Aorta (tissue), 5 donors: Measurements from ENCODE around the gene B3GAT3. TPM values are rescaled to one million over a fixed set of nuclear protein-coding genes. Genes with fewer than 3 reads are reported as not detected.
"Not testable (repeated sequence)": the region's sequence is repeated elsewhere in the genome, so short reads cannot be mapped to it uniquely, and the experiment has no call there.

ENCODE experiments used
- ATAC-seq: fragments of 200-7000 bp; cut with Tn5 transposase; one replicate; pipeline ENCODE4 v1.9.1; 2022; ENCODE audit warnings: moderate library complexity; ENCODE audit not compliant: low FRiP score
- DNase-seq, 2 donors: peaks; one replicate each; pipeline ENCODE4 v3.0.0-alpha.2; 2020
- H3K27ac ChIP-seq, 2 donors: one replicate each; pipeline ENCODE4 v1.5.1; 2013; ENCODE audit warnings: low read length in 2 of 2, mild to moderate bottlenecking in 2 of 2, moderate library complexity in 2 of 2, control low read depth in 1 of 2, inconsistent platforms in 1 of 2, low read depth in 1 of 2
- H3K27me3 ChIP-seq, 2 donors: one replicate each; pipeline ENCODE4 v1.6.1; 2013; ENCODE audit warnings: control low read depth in 1 of 2, low read length in 1 of 2, mild to moderate bottlenecking in 1 of 2, moderate library complexity in 1 of 2; ENCODE audit not compliant: insufficient read depth in 2 of 2, control insufficient read depth in 1 of 2
- H3K36me3 ChIP-seq, 2 donors: one replicate each; pipeline ENCODE4 v1.6.1; 2013; ENCODE audit warnings: control low read depth in 1 of 2, low read length in 1 of 2, mild to moderate bottlenecking in 1 of 2; ENCODE audit not compliant: insufficient read depth in 2 of 2, control insufficient read depth in 1 of 2
- H3K4me1 ChIP-seq, 2 donors: one replicate each; pipeline ENCODE4 v1.6.1; 2013; ENCODE audit warnings: low read length in 2 of 2, control low read depth in 1 of 2, mild to moderate bottlenecking in 1 of 2, moderate library complexity in 1 of 2; ENCODE audit not compliant: insufficient read depth in 2 of 2, control insufficient read depth in 1 of 2
- H3K4me3 ChIP-seq, 2 donors: one replicate each; pipeline ENCODE4 v1.5.1; 2013; ENCODE audit warnings: low read length in 2 of 2, control low read depth in 1 of 2, mild to moderate bottlenecking in 1 of 2
- H3K9me3 ChIP-seq: one replicate; pipeline ENCODE4 v1.6.1; 2013; ENCODE audit warnings: mild to moderate bottlenecking, low read length; ENCODE audit not compliant: control insufficient read depth
- WGBS, 2 donors: extraction: QIAGEN DNeasy Blood & Tissue Kit; methylation state at CpG; one replicate each; pipeline ENCODE4 v1.1.7; 2013; 5-methylcytosine and 5-hydroxymethylcytosine counted together
- intact Hi-C, 2 donors: fragments of 100-400 bp; cut with DNase I; formaldehyde crosslinking; loops; one replicate each; pipeline versions ENCODE4 v1.14.2 to v1.15.0; 2022
- polyA plus RNA-seq, 2 donors: library from polyadenylated mRNA; stranded (reverse); fragments of 200-250 nt; gene quantifications; one replicate each; pipeline ENCODE4 v1.2.3, GENCODE V29; 2013
- total RNA-seq, 2 donors: library from RNA; stranded (reverse); fragmentation: NEBNext Ultra II Directional; extraction: Animal tissue kit (Norgen Biotek cat#: 25700); gene quantifications; one replicate each; pipeline ENCODE4 v1.2.1, GENCODE V29; 2021
- donor health status: healthy with polysubstance abuse.
- donor health status: Bipolar disorder and iron deficiency.
- donor health status: DM: no; HTN: no; CAD: no.
- donor health status: DM: no; HTN: no; CAD: no.
- donor health status: DM: yes; HTN: yes; CAD: no.

B3GAT3 gene
- total and polyA plus RNA-seq, 4 donors, result 12.6 to 45.2 (median 33.2) TPM

DNA sequence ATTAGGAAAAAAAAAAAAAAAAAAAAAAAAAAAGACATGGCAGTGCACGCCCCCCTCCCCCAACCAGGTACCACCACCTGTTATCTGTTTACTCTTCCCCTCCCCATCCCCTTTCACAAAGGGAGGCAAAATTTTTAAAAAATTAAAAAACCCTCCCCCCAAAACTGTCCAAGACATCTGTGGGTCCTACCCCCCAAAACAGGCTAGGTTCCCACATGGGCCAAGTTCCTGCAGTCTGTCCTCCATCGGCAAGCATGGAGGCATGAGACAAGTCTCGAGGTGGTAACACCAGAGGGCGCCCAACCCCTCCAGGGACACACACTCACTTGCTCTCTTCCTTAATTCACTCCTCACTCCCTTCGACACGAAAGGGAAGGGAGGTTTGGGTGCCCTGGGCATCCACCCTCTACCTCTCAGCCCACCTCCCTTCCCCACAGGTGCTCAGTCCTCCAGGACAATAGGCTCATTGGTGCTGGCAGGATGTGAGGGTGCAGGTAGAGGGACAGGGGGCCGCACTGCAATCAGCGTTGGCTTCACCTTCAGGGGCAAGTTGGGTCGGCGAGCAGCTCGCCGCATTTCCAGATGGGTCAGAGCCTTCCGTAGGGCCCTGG is 28.2 kb downstream of the B3GAT3 start:
- WGBS, 2 donors, result 58 to 59% methylated on average over 13 of the region's 13 CpGs
- Histone ChIP-seq H3K27me3 (no peaks in the 10 kb centered on the region), H3K27ac (no peak overlapping the region), H3K9me3 (no peaks in the 10 kb centered on the region), H3K4me1 (no peaks in the 10 kb centered on the region), H3K4me3 (no peak overlapping the region), H3K36me3 (peaks cover 3 to 4% of the 10 kb centered on the region in 2 donors)
- ATAC-seq (no peak), DNase-seq (peak; percentile 90 to 91)
- intact Hi-C loops, result no loop called here

- WGBS, 2 donors, result 76 to 78% methylated on average over 8 of the region's 8 CpGs
- Histone ChIP-seq H3K27me3 (no peaks in the 10 kb centered on the region), H3K9me3 (no peaks in the 10 kb centered on the region), H3K27ac (no peak overlapping the region), H3K36me3 (peaks cover 0 to 4% of the 10 kb centered on the region in 2 donors), H3K4me3 (no peak overlapping the region), H3K4me1 (no peaks in the 10 kb centered on the region)
- peak in 1 of 2 donors; percentile 33 for DNase-seq
- intact Hi-C loops, result no loop called here
- no peak for ATAC-seq
Observed at GRCh38 chr11:62592989-62593421, 28.8 kb downstream of the B3GAT3 start.

GRCh38 chr11:62592146-62592815 is 29.5 kb downstream of the B3GAT3 start:
- Histone ChIP-seq H3K9me3 (no peaks in the 10 kb centered on the region), H3K36me3 (peaks cover 0 to 4% of the 10 kb centered on the region in 2 donors), H3K4me1 (no peaks in the 10 kb centered on the region), H3K4me3 (peak overlapping the region in 1 of 2 donors; percentile 3), H3K27ac (peak overlapping the region; percentile 58 to 78), H3K27me3 (no peaks in the 10 kb centered on the region)
- WGBS, 2 donors, result 12 to 14% methylated on average over 17 of the region's 17 CpGs
- intact Hi-C loops, result no loop called here
- ATAC-seq (no peak), DNase-seq (no peak)

DNA sequence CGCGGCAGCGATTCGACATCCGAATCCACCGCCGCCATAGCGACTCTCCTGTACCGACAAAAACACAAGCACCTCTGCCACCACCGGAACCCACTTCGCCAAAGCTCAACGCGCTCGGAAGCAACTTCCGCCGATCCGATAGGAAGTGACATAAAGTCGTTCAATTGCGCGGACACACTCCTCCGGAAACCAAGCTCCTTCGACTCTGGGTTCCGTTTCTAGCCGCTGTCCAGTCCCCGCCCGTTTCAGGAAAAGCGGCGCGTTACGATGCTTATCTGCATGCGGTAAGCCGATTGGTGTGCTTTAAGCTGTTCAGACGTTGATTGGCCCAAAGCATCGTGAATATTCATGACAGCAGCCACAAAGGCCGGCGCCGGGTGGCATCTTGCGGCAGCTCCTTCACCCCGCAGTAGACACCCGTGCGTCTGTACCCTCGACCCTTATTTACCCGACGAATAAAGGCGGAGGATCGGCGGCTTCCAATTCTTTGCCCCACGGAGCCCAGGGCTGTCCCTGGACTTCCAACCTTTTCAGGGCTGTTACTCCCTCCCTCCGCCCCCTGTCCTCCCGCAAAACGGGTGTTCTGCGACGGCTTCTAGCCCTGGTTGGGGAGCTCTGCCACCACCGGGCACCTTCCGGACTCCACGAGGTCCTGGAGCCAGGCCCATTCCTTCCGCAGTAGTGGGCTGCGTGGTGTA is 30.2 kb downstream of the B3GAT3 start, which contains the start of gene TUT1:
Gene TUT1 (minus strand): TSS at position 76 of the 698 bp plus-strand sequence. CDS start 38 bp downstream, at position 38.
- Histone ChIP-seq H3K4me3 (peak within 1 kb of the TSS; percentile 78 to 87), H3K27me3 (no peaks in the 10 kb centered on the region), H3K4me1 (no peaks in the 10 kb centered on the region), H3K36me3 (peaks cover 0 to 4% of the 10 kb centered on the region in 2 donors), H3K27ac (peak within 1 kb of the TSS; percentile 78 to 84), H3K9me3 (no peaks in the 10 kb centered on the region)
- WGBS, 2 donors, result 0 to 1% methylated on average over 58 of the region's 58 CpGs
- intact Hi-C loops, result no loop called here
- DNase-seq (peak; percentile 97), ATAC-seq (peak; percentile 97)

DNA sequence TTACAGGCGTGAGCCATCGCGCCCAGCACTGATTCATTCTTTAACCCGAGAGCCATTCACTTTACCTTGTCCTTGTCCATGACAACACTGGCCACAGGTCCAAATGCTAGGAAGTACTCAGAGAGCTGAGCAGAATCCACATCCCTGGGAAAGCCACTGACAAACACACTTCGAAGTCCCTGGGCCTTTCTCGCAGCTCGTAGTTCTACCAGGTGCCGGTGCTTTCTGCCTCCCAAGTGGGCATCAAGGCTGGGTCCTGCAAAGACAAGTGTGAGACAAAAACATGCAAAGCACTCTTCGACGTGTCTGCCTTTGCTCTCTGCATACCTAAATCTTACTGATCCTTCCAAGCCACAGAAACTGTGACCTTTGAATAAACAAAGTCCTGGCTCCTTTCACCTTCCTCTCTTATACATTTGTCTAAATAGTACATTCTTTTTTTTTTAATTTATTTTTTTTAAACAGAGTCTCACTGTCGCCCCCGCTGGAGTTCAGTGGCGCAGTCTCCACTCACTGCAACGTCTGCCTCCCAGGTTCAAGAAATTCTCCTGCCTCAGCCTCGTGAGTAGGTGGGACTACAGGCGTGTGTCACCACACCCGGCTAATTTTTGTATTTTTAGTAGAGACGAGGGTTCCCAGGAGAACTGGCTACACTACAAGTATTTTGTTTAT is 32.7 kb downstream of the B3GAT3 start:
- H3K4me3 ChIP-seq, result no peak overlapping the region
- ATAC-seq, result no peak
- no peaks in the 10 kb centered on the region for H3K27me3 ChIP-seq
- intact Hi-C loops, result no loop called here
- H3K36me3 ChIP-seq, result no peaks in the 10 kb centered on the region
- 55% methylated on average over 18 of the region's 18 CpGs for WGBS, 2 donors
- H3K27ac ChIP-seq, result no peak overlapping the region
- peak; percentile 32 to 46 for DNase-seq
- no peaks in the 10 kb centered on the region for H3K4me1 ChIP-seq
- no peaks in the 10 kb centered on the region for H3K9me3 ChIP-seq

- WGBS, 2 donors, result 92% methylated on average over 7 of the region's 7 CpGs
- intact Hi-C loops, H3K27ac ChIP-seq, ATAC-seq, H3K36me3 ChIP-seq, H3K9me3 ChIP-seq, H3K27me3 ChIP-seq, H3K4me3 ChIP-seq, H3K4me1 ChIP-seq: not testable (repeated sequence)
- DNase-seq, result peak in 1 of 2 donors; percentile 36
Observed at GRCh38 chr11:62585356-62585755, 36.4 kb downstream of the B3GAT3 start.

GRCh38 chr11:62581735-62582134 is 40.1 kb downstream of the B3GAT3 start:
- H3K27ac ChIP-seq, ATAC-seq, H3K36me3 ChIP-seq, intact Hi-C loops, H3K9me3 ChIP-seq, H3K27me3 ChIP-seq, H3K4me1 ChIP-seq, DNase-seq, H3K4me3 ChIP-seq: not testable (repeated sequence)
- 96 to 97% methylated on average over 4 of the region's 4 CpGs for WGBS, 2 donors

DNA sequence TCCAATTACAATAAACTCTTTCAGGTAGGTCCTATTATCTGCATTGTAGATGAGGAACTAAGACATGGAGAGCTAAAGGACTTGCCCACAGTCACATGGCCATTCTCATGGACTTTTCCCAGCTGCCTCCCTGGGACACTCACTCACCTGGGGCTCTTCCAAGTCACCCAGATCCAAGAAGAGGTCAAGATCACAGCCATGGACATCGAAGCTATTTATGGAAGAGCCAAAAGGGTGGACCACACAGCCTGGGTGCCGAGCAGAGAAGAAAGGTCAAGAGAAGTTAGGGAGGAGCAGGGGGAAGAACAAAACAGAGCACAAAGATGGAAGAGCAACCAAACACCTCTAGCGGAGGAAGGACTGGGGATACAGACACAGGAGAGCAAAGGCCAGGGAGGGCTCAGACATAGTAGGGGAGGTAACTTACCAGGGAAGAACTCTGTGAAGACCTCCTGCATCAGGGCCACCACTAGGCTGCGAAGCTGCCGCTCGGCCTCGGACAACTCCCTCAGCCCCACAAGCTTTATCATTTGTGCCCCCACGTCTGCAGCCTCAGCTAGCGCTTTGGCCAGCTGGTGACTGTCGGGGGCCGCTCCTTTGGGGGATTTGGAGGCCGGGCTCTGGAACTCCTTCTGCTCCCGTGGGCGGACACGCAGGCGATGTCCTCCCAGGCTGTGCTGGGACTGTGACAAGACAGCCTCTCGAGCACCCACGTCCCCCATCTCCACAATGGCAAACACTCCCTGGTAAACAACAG is 40.6 kb downstream of the B3GAT3 start:
- Histone ChIP-seq H3K9me3 (no peaks in the 10 kb centered on the region), H3K27ac (no peak overlapping the region), H3K4me1 (no peaks in the 10 kb centered on the region), H3K36me3 (no peaks in the 10 kb centered on the region), H3K4me3 (no peak overlapping the region), H3K27me3 (no peaks in the 10 kb centered on the region)
- ATAC-seq (no peak), DNase-seq (peak in 1 of 2 donors; percentile 38)
- WGBS, 2 donors, result 91 to 92% methylated on average over 18 of the region's 18 CpGs
- intact Hi-C loops, result no loop called here
